H1 (cell line): ENCODE data around the gene SSC5D. TPM values are rescaled to one million over a fixed set of nuclear protein-coding genes. Genes with fewer than 3 reads are reported as not detected.

Source experiments
- ASH2L ChIP-seq: fragments of 200-600, 300-600 bp; sonication (generic); IDR thresholded peaks from one replicate; pipeline ENCODE4 v1.7.1; 2017; ENCODE audit warnings: low read length
- EP300 ChIP-seq, 2 experiments: IDR thresholded peaks; 1 replicate in 1 of 2; 2 replicates in 1 of 2; pipeline ENCODE4 v1.6.1; 2011 to 2012; ENCODE audit warnings: low read depth in 2 of 2, low read length in 2 of 2, mild to moderate bottlenecking in 2 of 2, borderline replicate concordance in 1 of 2, inconsistent platforms in 1 of 2, moderate library complexity in 1 of 2
- HDAC2 ChIP-seq, 2 experiments: fragments of 300-600 bp in 1 of 2; sonication (generic) in 1 of 2; IDR thresholded peaks; 2 replicates each; pipeline ENCODE4 v1.6.1; 2011 to 2012; ENCODE audit warnings: low read depth in 2 of 2, low read length in 2 of 2, mild to moderate bottlenecking in 2 of 2, moderate library complexity in 2 of 2, borderline replicate concordance in 1 of 2, inconsistent platforms in 1 of 2
- JUND ChIP-seq: IDR thresholded peaks from 2 replicates; pipeline ENCODE4 v1.6.1; 2011; ENCODE audit warnings: mild to moderate bottlenecking, improper control_type of control experiment, low read length
- TBP ChIP-seq: IDR thresholded peaks from 2 replicates; pipeline ENCODE4 v1.6.1; 2011; ENCODE audit warnings: low read depth, low read length, improper control_type of control experiment
- ZNF274 ChIP-seq: IDR thresholded peaks from 2 replicates; pipeline ENCODE4 v1.7.0; 2012; ENCODE audit warnings: low read length, borderline replicate concordance; ENCODE audit errors: extremely low read depth
- polyA plus RNA-seq, 7 experiments: library from polyadenylated mRNA; depleted of rRNA in 3 of 7; stranded (reverse) in 5 of 7; unstranded in 2 of 7; fragments of >200 nt in 5 of 7; fragments of 200-250 nt in 2 of 7; gene quantifications; 1 replicate in 5 of 7; 2 replicates in 1 of 7; 4 replicates in 1 of 7; pipeline versions ENCODE4 v1.2.1 to v1.2.3, GENCODE V29; 2011 to 2013; ENCODE audit warnings: missing spikeins in 2 of 7, mixed read lengths in 2 of 7
- total RNA-seq: library from RNA; stranded (reverse); fragmentation: NEBNext Ultra II Directional; extraction: Animal tissue kit (Norgen Biotek cat#: 25700); gene quantifications from 2 replicates; pipeline ENCODE4 v1.2.1, GENCODE V29; 2021
- TF ChIP-seq, protein P1 (sequence below): fragments of 300-600 bp; sonication (generic); IDR thresholded peaks from 2 replicates; pipeline ENCODE4 v1.7.1; 2012; ENCODE audit warnings: low read length, moderate library complexity, mild to moderate bottlenecking, inconsistent platforms; ENCODE audit not compliant: insufficient replicate concordance
- TF ChIP-seq, protein P2 (sequence below): IDR thresholded peaks from 2 replicates; pipeline ENCODE4 v1.6.1; 2011; ENCODE audit warnings: low read depth, mild to moderate bottlenecking, low read length; ENCODE audit not compliant: insufficient read depth

SSC5D gene
- total and polyA plus RNA-seq, 2 of the 8 experiments (the other 6 are each of a cell fraction or from before 2014, with no cell fraction given): 0.39 to 1.7 TPM

GRCh38 chr19:55468054-55468393 lies 20.2 kb upstream of the SSC5D start (continued):
- TF ChIP-seq, protein P1, sequence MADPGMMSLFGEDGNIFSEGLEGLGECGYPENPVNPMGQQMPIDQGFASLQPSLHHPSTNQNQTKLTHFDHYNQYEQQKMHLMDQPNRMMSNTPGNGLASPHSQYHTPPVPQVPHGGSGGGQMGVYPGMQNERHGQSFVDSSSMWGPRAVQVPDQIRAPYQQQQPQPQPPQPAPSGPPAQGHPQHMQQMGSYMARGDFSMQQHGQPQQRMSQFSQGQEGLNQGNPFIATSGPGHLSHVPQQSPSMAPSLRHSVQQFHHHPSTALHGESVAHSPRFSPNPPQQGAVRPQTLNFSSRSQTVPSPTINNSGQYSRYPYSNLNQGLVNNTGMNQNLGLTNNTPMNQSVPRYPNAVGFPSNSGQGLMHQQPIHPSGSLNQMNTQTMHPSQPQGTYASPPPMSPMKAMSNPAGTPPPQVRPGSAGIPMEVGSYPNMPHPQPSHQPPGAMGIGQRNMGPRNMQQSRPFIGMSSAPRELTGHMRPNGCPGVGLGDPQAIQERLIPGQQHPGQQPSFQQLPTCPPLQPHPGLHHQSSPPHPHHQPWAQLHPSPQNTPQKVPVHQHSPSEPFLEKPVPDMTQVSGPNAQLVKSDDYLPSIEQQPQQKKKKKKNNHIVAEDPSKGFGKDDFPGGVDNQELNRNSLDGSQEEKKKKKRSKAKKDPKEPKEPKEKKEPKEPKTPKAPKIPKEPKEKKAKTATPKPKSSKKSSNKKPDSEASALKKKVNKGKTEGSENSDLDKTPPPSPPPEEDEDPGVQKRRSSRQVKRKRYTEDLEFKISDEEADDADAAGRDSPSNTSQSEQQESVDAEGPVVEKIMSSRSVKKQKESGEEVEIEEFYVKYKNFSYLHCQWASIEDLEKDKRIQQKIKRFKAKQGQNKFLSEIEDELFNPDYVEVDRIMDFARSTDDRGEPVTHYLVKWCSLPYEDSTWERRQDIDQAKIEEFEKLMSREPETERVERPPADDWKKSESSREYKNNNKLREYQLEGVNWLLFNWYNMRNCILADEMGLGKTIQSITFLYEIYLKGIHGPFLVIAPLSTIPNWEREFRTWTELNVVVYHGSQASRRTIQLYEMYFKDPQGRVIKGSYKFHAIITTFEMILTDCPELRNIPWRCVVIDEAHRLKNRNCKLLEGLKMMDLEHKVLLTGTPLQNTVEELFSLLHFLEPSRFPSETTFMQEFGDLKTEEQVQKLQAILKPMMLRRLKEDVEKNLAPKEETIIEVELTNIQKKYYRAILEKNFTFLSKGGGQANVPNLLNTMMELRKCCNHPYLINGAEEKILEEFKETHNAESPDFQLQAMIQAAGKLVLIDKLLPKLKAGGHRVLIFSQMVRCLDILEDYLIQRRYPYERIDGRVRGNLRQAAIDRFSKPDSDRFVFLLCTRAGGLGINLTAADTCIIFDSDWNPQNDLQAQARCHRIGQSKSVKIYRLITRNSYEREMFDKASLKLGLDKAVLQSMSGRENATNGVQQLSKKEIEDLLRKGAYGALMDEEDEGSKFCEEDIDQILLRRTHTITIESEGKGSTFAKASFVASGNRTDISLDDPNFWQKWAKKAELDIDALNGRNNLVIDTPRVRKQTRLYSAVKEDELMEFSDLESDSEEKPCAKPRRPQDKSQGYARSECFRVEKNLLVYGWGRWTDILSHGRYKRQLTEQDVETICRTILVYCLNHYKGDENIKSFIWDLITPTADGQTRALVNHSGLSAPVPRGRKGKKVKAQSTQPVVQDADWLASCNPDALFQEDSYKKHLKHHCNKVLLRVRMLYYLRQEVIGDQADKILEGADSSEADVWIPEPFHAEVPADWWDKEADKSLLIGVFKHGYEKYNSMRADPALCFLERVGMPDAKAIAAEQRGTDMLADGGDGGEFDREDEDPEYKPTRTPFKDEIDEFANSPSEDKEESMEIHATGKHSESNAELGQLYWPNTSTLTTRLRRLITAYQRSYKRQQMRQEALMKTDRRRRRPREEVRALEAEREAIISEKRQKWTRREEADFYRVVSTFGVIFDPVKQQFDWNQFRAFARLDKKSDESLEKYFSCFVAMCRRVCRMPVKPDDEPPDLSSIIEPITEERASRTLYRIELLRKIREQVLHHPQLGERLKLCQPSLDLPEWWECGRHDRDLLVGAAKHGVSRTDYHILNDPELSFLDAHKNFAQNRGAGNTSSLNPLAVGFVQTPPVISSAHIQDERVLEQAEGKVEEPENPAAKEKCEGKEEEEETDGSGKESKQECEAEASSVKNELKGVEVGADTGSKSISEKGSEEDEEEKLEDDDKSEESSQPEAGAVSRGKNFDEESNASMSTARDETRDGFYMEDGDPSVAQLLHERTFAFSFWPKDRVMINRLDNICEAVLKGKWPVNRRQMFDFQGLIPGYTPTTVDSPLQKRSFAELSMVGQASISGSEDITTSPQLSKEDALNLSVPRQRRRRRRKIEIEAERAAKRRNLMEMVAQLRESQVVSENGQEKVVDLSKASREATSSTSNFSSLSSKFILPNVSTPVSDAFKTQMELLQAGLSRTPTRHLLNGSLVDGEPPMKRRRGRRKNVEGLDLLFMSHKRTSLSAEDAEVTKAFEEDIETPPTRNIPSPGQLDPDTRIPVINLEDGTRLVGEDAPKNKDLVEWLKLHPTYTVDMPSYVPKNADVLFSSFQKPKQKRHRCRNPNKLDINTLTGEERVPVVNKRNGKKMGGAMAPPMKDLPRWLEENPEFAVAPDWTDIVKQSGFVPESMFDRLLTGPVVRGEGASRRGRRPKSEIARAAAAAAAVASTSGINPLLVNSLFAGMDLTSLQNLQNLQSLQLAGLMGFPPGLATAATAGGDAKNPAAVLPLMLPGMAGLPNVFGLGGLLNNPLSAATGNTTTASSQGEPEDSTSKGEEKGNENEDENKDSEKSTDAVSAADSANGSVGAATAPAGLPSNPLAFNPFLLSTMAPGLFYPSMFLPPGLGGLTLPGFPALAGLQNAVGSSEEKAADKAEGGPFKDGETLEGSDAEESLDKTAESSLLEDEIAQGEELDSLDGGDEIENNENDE: no peak
- TF ChIP-seq ASH2L (no peak), EP300 (IDR thresholded peaks at IDR 0.05; ENCODE audit: borderline replicate concordance in 1 of 2, low read depth in 2 of 2, low read length in 2 of 2) (no peak), ZNF274 (no peak), TBP (no peak), HDAC2 (IDR thresholded peaks at IDR 0.05; ENCODE audit: borderline replicate concordance in 1 of 2, low read depth in 2 of 2, low read length in 2 of 2) (no peak), JUND (no peak)
- TF ChIP-seq, protein P2, sequence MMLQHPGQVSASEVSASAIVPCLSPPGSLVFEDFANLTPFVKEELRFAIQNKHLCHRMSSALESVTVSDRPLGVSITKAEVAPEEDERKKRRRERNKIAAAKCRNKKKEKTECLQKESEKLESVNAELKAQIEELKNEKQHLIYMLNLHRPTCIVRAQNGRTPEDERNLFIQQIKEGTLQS: no peak
